Activated naive CD8-positive, alpha-beta T cell treated with anti-CD3 and anti-CD28 coated beads, Interleukin-2, amount 50 U/mL, for 16 hours (primary cell): ENCODE data around the gene CASD1.

Experiments
- DNase-seq: peaks from one replicate; pipeline ENCODE4 v3.0.0-alpha.2; 2020; ENCODE audit warnings: low read depth, low spot score

CASD1 gene

GRCh38 chr7:94579470-94579869, 69.9 kb downstream of the CASD1 start:
- DNase-seq, result no peak

- DNase-seq, result no peak
Measured at GRCh38 chr7:94580601-94581000, 71.0 kb downstream of the CASD1 start.

GRCh38 chr7:94584113-94584512, 74.5 kb downstream of the CASD1 start:
- no peak for DNase-seq

- no peak for DNase-seq
Measured at GRCh38 chr7:94588075-94588474, 78.5 kb downstream of the CASD1 start.

- DNase-seq, result no peak
Measured at GRCh38 chr7:94590526-94591162, 81.0 kb downstream of the CASD1 start.

- DNase-seq, result no peak
Measured at GRCh38 chr7:94591176-94591575, 81.6 kb downstream of the CASD1 start.

DNA sequence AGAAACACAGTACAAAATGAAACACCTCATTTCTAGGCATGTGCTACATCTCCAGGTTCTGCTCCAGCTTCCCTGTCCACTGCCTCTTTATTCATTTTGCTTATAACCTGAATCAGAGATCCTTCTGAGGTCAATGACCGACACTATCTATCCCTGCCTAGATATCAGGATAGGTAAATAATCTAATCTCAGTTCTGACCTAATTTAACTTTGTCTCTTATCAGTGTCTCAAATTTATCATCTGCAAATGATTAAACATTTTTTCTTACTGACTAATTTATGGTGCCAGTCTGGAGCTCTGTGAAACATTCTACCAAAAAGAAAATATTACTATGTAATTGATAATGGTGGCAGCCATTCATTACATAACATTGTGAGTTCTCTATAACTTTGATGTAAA, 85.3 kb downstream of the CASD1 start:
- no peak for DNase-seq

GRCh38 chr7:94595717-94596116, 86.1 kb downstream of the CASD1 start:
- no peak for DNase-seq

DNA sequence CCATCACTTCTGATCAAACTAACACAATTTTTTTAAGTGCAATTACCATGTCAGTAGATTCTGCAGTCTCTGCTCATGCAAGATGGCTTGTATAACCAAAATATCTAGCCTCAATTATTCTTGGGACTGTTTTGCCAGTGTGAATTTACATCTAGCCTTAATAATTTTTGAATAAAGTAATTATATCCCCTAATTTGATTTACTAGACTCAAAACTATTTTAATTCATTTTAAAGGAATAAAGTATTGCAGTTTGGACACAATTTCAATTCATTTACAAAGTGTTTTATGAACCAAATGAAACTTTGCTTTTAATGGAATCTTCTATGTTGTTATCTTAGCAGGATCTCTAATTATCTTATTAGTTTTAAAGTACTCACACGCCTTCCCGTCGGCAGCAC, 90.7 kb downstream of the CASD1 start:
- DNase-seq, result no peak

GRCh38 chr7:94602181-94602580, 92.6 kb downstream of the CASD1 start:
- DNase-seq, result no peak

GRCh38 chr7:94605031-94605430, 95.4 kb downstream of the CASD1 start:
- no peak for DNase-seq
